Sigmoid colon (tissue), 4 donors: Measurements from ENCODE around the gene SHISA8.

Experiments
- EP300 ChIP-seq, 4 donors: sonication (generic); formaldehyde crosslinking; IDR thresholded peaks; one replicate each; pipeline ENCODE4 v1.6.1; 2017; ENCODE audit warnings: antibody characterized with exemption in 4 of 4
- POLR2A ChIP-seq, 2 donors: fragments of 450-650 bp; IDR thresholded peaks; one replicate each; pipeline ENCODE4 v1.6.1; 2016; ENCODE audit warnings: antibody characterized with exemption in 2 of 2, mild to moderate bottlenecking in 2 of 2, moderate library complexity in 2 of 2
- POLR2AphosphoS5 ChIP-seq, 4 donors: sonication (generic); formaldehyde crosslinking; IDR thresholded peaks; one replicate each; pipeline ENCODE4 v1.6.1; 2017; ENCODE audit warnings: antibody characterized with exemption in 4 of 4
- TF ChIP-seq, protein P1 (sequence below), 4 experiments: fragments of 450-650 bp in 3 of 4; fragments of 200-600 bp in 1 of 4; IDR thresholded peaks; one replicate each; pipeline ENCODE4 v1.5.1; 2016 to 2019; ENCODE audit warnings: antibody characterized with exemption in 4 of 4, mild to moderate bottlenecking in 3 of 4, moderate library complexity in 2 of 4

DNA sequence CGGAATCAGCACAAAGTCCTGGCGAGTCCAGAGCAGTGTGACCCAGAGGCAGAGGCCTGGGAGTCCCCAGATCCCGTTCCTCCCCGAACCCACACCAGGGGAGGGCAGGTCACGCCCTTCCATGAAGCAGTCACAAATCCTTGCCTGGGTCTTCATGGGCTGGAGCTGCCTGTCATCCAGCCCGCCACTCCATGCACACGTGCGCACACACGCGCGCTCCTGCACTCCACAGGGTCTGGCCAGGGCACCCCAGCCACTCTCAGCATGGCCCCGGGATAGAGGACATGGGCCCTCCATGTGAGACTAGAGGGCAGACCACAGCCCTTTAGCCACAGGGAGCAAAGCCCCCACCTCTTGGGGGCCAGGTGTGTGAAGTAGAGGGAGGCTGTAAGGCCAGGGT lies 17.5 kb upstream of the SHISA8 start:
- no peak for TF ChIP-seq EP300 (IDR thresholded peaks at IDR 0.05)
- TF ChIP-seq, protein P1, sequence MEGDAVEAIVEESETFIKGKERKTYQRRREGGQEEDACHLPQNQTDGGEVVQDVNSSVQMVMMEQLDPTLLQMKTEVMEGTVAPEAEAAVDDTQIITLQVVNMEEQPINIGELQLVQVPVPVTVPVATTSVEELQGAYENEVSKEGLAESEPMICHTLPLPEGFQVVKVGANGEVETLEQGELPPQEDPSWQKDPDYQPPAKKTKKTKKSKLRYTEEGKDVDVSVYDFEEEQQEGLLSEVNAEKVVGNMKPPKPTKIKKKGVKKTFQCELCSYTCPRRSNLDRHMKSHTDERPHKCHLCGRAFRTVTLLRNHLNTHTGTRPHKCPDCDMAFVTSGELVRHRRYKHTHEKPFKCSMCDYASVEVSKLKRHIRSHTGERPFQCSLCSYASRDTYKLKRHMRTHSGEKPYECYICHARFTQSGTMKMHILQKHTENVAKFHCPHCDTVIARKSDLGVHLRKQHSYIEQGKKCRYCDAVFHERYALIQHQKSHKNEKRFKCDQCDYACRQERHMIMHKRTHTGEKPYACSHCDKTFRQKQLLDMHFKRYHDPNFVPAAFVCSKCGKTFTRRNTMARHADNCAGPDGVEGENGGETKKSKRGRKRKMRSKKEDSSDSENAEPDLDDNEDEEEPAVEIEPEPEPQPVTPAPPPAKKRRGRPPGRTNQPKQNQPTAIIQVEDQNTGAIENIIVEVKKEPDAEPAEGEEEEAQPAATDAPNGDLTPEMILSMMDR (IDR thresholded peaks at IDR 0.05): no peak
- no peak for TF ChIP-seq POLR2A (IDR thresholded peaks at IDR 0.05)
- no peak for TF ChIP-seq POLR2AphosphoS5 (IDR thresholded peaks at IDR 0.05)
